ENCODE data around the gene NXT1. TPM values are rescaled to one million over a fixed set of nuclear protein-coding genes. Genes with fewer than 3 reads are reported as not detected.
A peak's percentile ranks its signal among the peaks of the same experiment; 100 is the strongest.
"Not testable (repeated sequence)": the region's sequence is repeated elsewhere in the genome, so short reads cannot be mapped to it uniquely, and the experiment has no call there.

Gene NXT1
- 10 to 100 TPM in 1 of 2 donors, 1 to 10 TPM in 1; 8.5 to 10.0 TPM for total RNA-seq
- long read RNA-seq, transcript NXT1-201 (2 exons, 1,123 nt), result major isoform, 30 of 30 reads
- long read RNA-seq, partial matches to known transcripts, result 0 of 30 reads
- long read RNA-seq, other reads (novel, unspliced or antisense), result 0 of 30 reads

- intact Hi-C loops (cut with DNase I, micrococcal nuclease), result loop anchor here in 1 of 2 donors (10.0 kb wide), 1 partner anchor 274 kb away; no protein-coding TSS in a partner anchor
- DNase-seq (peak; percentile 94 to 98), ATAC-seq (peak; percentile 91)
Measured at GRCh38 chr20:23350196-23350903, at the start of gene NXT1. Gene NXT1, plus strand, starts transcription at chr20:23350791. Its CDS starts 3,251 bp downstream, at chr20:23354042.

GRCh38 chr20:23301436-23302050 is 49.0 kb upstream of the NXT1 start:
- intact Hi-C loops (cut with DNase I, micrococcal nuclease), result no loop called here
- DNase-seq, result no peak
- no peak for ATAC-seq

GRCh38 chr20:23302386-23302785 is 48.2 kb upstream of the NXT1 start:
- intact Hi-C loops (cut with DNase I, micrococcal nuclease), result no loop called here
- ATAC-seq (no peak), DNase-seq (no peak)

GRCh38 chr20:23302801-23303200 is 47.8 kb upstream of the NXT1 start:
- DNase-seq (no peak), ATAC-seq (no peak)
- intact Hi-C loops (cut with DNase I, micrococcal nuclease), result no loop called here

- intact Hi-C loops (cut with DNase I, micrococcal nuclease), result no loop called here
- no peak for DNase-seq
- ATAC-seq, result no peak
Measured at GRCh38 chr20:23303325-23304102, 47.1 kb upstream of the NXT1 start.

- no peak for ATAC-seq
- intact Hi-C loops (cut with DNase I, micrococcal nuclease), result no loop called here
- DNase-seq, result no peak
Measured at GRCh38 chr20:23304616-23305015, 46.0 kb upstream of the NXT1 start.

GRCh38 chr20:23305098-23305497 is 45.5 kb upstream of the NXT1 start:
- DNase-seq, result no peak
- intact Hi-C loops (cut with DNase I, micrococcal nuclease), result no loop called here
- ATAC-seq, result no peak

- DNase-seq; ATAC-seq; intact Hi-C loops (cut with DNase I, micrococcal nuclease): not testable (repeated sequence)
Measured at GRCh38 chr20:23307393-23307792, 43.2 kb upstream of the NXT1 start.

GRCh38 chr20:23308024-23308423 is 42.6 kb upstream of the NXT1 start:
- DNase-seq, result no peak
- intact Hi-C loops (cut with DNase I, micrococcal nuclease), result no loop called here
- ATAC-seq, result no peak

- intact Hi-C loops (cut with DNase I, micrococcal nuclease), result no loop called here
- DNase-seq (no peak), ATAC-seq (no peak)
Measured at GRCh38 chr20:23308908-23309307, 41.7 kb upstream of the NXT1 start.

- intact Hi-C loops (cut with DNase I, micrococcal nuclease), result no loop called here
- no peak for DNase-seq
- no peak for ATAC-seq
Measured at GRCh38 chr20:23309781-23310180, 40.8 kb upstream of the NXT1 start.

GRCh38 chr20:23311947-23312506 is 38.6 kb upstream of the NXT1 start:
- DNase-seq (no peak), ATAC-seq (no peak)
- intact Hi-C loops (cut with DNase I, micrococcal nuclease), result no loop called here

- intact Hi-C loops (cut with DNase I, micrococcal nuclease), result no loop called here
- ATAC-seq, result no peak
- no peak for DNase-seq
Measured at GRCh38 chr20:23313271-23313670, 37.3 kb upstream of the NXT1 start.

GRCh38 chr20:23314699-23315098 is 35.9 kb upstream of the NXT1 start:
- ATAC-seq, result no peak
- intact Hi-C loops (cut with DNase I, micrococcal nuclease), result no loop called here

GRCh38 chr20:23315099-23315498 is 35.5 kb upstream of the NXT1 start:
- intact Hi-C loops (cut with DNase I, micrococcal nuclease), result no loop called here
- DNase-seq (no peak), ATAC-seq (no peak)

More at GRCh38 chr20:23314699-23315098, 35.9 kb upstream of the NXT1 start:
- DNase-seq, result no peak

- DNase-seq, result no peak
- intact Hi-C loops (cut with DNase I, micrococcal nuclease), result no loop called here
Measured at GRCh38 chr20:23316626-23317025, 34.0 kb upstream of the NXT1 start.

GRCh38 chr20:23317081-23317480 is 33.5 kb upstream of the NXT1 start:
- no peak for DNase-seq
- intact Hi-C loops (cut with DNase I, micrococcal nuclease), result no loop called here
- ATAC-seq, result no peak

More at GRCh38 chr20:23316626-23317025, 34.0 kb upstream of the NXT1 start:
- no peak for ATAC-seq

GRCh38 chr20:23318347-23318746 is 32.2 kb upstream of the NXT1 start:
- DNase-seq, result no peak
- ATAC-seq, result no peak
- intact Hi-C loops (cut with DNase I, micrococcal nuclease), result no loop called here

GRCh38 chr20:23320317-23320716 is 30.3 kb upstream of the NXT1 start:
- DNase-seq (no peak), ATAC-seq (peak; percentile 37)
- intact Hi-C loops (cut with DNase I, micrococcal nuclease), result no loop called here
